Stimulated activated CD8-positive, alpha-beta memory T cell treated with anti-CD3 and anti-CD28 coated beads, Interleukin-15, amount 100 ng/mL, for 1 hour (primary cell): ENCODE data around the gene CALY.
"Not testable (repeated sequence)": the region's sequence is repeated elsewhere in the genome, so short reads cannot be mapped to it uniquely, and the experiment has no call there.

ENCODE experiments used
- DNase-seq: peaks from one replicate; pipeline ENCODE4 v3.0.0-alpha.2; 2020; ENCODE audit warnings: low read depth

Gene CALY

DNA sequence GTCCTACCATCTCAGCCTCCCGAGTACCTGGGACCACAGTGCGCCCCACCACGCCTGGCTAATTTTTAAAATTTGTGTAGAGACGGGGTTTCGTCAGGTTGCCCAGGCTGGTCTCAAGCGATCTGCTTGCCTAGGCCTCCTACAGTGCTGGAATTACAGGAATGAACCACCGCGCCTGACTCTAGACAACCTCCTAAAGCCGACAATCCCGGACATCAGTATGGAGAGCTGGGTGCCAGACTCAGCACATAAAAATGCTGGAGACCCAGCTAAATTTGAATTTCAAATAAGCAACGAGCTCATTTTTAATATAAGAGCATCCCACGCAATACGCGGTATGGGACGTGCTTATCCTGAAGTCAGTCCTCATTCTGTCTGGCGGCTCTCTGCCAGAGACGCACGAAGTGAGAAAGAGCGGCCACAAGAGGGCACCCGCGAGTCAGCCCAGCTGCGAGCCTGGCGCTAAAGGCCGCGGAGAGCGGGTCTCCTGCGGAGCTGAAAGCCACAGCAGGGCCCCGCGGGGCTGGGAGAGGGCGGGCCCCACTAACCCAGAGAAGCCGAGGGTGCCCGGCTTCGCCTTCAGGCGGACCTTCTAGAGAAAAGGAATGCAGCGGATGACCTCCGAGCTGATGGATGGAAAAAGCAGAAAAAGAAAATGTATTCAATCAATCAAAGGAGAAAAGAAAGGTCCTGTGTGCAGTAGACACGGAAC is 7.0 kb downstream of the CALY start:
- peak; percentile 79 for DNase-seq

- no peak for DNase-seq
These were observed 8.0 kb downstream of the CALY start for GRCh38 chr10:133328358-133329343.

DNA sequence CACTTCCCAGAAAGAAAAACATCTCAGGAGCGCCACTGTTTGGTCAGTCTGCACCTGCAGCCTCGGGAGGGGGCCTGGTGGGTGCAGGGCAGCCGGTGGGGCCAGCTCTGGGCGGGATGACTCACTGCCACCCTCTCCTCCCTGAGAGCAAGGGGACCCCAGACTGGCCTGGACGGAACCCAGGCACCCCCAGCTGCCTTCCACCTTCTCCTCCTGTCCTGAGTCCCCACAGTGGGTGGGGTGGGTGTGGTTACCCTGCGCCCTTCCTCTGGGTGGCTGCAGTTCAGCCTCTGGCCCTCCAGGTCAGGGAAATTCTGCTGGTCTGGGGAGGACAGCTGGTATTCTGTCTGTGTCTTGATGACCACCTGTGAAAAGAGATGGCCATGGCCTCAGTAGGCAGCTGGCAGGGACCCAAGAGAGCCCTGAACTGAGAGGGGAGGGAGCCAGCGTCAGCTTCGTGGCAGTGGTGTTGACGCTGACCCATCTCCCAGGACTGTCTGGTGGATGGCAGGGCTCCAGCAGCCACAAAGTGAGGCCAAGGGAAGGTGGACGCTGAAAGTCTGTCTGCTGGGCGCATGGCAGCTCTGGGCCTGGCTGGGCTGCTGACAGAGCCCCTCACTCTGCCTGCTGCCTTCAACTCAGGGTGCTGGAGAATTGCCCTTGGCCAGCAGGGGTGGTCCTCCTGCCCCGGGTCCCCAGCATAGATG is 8.9 kb downstream of the CALY start:
- no peak for DNase-seq

DNA sequence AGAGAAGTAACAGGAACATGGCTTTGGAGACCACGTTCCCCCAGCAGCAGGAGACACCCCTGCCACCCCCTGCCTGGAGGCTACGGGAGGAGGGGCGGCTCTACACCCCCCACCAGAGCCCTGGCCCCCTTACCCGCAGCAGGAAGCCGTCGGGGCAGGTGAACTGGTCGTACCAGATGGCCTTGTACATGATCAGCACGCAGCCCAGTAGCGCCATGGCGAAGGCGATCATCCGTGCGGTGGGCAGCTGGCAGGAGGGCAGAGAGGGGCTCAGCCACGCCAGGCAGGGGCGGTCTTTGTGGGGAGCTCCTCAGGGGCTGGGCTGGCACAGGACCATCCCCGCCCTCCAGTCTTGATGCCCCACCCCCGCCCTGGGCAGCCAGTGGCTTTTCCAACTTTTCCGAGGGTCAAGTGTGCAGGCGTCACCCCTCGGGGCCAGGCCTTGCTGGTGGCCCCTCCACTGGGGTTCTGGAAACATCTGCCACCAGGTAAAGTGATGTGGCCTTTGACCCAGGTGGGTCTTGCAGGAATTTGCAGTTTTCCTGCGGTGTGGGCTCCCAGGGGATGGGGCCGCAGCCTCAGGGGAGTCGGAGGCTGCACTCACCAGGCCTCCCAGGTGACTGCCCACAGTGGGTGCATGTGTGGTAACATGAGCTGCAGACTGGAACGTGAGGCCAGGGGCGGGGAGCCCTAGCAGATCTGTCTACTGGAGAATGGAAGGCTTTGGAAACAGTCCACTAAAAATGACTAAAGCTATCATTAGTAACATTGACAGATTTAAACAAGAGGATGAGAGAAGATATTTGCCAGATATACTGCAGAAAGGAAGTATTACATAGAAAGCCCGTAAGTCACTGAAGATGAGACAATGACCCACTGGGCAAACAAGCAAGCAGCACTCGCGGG is 9.7 kb downstream of the CALY start:
- DNase-seq: no peak

GRCh38 chr10:133326223-133326551 is 10.5 kb downstream of the CALY start:
- DNase-seq: no peak

- no peak for DNase-seq
These were observed 11.1 kb downstream of the CALY start for GRCh38 chr10:133325440-133326222.

DNA sequence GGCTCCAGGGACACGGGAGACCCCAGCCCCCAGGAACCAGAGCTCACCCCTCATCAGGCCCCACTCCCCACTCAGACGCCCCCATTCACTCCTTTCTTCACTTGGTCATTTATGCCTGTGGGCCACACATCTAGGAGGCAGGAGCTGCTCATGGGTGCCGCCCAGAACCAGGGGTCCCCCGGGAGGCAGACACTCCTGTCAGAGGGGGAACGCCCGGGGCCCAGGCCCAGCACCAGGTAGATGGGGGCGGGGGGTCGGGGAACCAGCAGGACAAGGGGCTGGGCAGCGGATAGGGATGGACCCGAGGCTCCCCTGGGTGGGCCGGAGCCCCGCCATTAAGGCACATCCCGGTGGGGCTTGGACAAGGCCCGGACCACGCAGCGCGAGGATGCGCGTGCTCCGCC is 11.8 kb downstream of the CALY start:
- DNase-seq: no peak

DNA sequence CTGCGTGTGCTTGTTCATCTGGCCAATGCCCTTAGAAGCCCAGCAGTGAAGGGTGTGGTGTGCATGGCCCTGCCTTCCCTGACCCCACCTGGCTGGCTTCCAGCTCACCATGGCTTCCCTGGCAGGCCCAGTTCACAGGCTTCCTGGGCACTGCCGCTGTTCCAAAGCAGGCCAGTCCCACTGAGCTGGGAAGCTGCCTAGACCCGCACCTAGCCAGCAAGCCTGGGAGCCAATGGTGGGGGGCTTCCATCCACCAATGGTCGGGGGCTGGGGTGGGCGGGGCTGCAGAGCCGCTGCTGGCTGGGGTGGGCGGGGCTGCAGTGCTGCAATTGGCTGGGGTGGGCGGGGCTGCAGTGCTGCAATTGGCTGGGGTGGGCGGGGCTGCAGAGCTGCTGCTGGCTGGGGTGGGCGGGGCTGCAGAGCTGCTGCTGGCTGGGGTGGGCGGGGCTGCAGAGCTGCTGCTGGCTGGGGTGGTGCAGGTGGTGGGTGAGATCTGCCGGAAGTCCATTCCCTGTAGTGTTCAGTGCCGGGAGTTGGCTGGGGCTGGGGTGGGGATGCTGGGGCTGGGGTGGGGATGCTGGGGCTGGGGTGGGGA is 12.4 kb downstream of the CALY start:
- DNase-seq: peak; percentile 22

DNA sequence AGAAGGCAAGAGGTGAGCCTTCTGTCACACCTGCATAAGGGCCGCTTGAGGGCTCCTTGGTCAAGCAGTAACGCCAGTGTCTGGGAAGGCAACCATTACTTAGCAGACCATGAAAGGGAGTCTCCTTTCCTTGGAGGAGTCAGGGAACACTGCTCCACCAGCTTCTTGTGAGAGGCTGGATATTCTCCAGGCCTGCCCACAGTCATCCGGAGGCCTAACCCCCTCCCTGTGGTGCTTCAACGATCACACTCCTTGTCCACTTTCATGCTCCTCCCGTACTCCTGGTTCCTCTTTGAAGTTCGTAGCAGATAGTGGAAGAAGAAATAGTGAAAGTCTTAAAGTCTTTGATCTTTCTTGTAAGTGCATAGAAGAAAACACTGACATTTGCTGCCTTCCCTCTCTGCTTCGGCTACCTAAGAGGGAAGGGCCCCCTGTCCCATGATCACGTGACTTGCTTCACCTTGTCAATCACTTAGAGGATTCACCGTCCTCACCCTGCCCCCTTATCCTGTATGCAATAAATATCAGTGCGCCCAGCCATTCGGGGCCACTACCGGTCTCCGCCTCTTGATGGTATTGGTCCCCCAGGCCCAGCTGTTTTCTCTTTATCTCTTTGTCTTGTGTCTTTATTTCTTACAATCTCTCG is 14.5 kb downstream of the CALY start:
- DNase-seq: not testable (repeated sequence)

- not testable (repeated sequence) for DNase-seq
These were observed 15.8 kb downstream of the CALY start for GRCh38 chr10:133320852-133321422.

GRCh38 chr10:133318494-133319127 is 18.1 kb downstream of the CALY start:
- DNase-seq: peak; percentile 44

DNA sequence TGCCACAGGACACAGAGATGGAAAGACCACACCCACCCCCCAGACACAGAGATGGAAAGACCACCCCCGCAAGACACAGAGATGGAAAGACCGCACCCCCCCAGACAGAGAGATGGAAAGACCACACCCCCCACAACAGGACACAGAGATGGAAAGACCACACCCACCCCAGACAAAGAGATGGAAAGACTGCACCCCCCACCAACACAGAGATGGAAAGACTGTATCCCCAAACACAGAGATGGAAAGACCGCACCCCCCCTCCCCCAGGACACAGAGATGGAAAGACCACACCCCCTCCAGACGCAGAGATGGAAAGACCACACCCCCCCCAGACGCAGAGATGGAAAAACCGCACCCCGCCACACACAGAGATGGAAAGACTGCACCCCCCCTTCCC is 20.0 kb downstream of the CALY start:
- no peak for DNase-seq

DNA sequence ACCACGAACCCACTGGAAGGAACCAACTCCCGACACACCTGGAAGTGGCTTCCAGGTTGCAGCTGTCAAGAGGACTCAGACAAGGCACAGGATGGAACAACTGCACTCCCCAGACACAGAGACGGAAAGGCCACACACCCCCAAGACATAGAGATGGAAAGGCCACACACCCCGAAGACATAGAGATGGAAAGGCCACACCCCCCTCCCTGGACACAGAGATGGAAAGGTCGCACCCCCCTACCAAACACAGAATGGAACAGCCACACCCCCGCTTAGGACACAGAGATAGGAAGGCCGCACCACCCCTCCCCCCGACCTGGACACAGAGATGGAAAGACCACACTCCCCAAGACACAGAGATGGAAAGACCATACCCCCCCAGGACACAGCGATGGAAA is 20.4 kb downstream of the CALY start:
- DNase-seq: no peak

DNA sequence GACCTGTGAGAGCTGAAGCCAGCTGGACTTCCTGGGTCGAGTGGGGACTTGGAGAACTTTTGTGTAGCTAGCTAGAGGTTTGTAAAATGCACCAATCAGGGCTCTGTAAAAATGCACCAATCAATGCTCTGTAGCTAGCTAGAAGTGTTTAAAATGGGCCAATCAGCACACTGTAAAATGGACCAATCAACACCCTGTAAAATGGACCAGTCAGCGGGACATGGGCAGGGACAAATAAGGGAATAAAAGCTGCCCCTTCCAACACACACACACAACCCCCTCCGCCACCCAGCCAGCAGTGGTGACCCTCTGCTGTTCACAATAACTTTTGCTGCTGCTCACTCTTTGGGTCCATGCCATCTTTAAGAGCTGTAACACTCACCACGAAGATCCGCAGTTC is 20.8 kb downstream of the CALY start:
- no peak for DNase-seq

- DNase-seq: no peak
These were observed 21.8 kb downstream of the CALY start for GRCh38 chr10:133314911-133315310.

DNA sequence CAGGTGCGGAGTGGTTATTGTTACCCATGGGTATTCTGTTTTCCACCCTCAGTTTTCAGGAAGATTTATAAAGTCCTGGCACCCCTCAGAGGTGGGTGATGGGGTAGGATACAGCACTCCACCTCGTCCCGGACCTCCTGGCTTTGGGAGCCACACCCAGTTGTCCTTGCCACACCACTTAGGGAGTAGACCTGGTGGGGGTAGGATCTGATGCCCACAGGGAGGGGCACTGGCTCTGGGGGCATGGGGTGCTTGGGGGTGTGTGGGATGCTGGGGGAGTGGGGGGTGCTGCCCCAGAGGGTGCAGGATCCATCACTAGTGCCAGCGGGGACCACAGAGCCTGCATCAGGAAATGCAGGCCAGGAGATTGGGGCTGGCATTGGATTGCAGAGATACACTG is 23.5 kb downstream of the CALY start:
- DNase-seq: no peak

GRCh38 chr10:133312769-133313145 is 23.9 kb downstream of the CALY start:
- no peak for DNase-seq

GRCh38 chr10:133312016-133312768 is 24.5 kb downstream of the CALY start:
- DNase-seq: no peak
